Measurements from ENCODE around the gene NUDT1.

Gene NUDT1

DNA sequence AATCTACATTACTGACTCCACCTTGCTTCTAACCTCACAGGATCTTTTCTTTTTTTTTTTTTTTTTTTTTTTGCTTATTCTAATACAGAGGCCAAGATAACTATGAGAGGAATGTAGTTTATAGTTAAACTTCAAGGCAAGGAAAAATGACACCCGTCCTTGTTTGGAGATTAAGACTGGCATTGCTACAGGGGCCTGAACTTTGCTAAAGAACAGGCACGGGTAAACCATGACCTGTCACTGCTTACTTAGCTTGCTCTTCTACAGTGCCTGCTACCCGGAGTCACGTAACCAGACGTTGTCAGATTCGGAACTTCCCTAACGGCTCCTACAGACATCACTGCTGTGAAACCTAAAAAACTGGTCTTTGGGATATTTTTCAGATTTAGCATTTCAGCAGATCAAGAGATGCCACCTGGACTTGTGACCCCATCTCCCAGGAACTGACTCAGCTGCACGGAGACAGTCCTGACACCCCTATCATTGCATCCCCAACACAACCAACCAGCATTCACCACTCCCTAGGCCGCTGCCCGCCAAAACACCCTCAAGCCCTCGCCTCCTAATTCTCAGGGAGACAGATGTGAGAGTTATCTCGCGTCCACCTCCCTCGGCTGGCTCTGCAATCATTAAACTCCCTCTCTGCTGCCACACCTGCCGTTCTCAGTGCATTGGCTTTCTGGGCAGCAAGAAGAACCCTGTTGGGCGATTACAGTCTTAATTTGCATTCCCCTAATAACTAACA is 36.8 kb upstream of the NUDT1 start:
- no peak for DNase-seq

DNA sequence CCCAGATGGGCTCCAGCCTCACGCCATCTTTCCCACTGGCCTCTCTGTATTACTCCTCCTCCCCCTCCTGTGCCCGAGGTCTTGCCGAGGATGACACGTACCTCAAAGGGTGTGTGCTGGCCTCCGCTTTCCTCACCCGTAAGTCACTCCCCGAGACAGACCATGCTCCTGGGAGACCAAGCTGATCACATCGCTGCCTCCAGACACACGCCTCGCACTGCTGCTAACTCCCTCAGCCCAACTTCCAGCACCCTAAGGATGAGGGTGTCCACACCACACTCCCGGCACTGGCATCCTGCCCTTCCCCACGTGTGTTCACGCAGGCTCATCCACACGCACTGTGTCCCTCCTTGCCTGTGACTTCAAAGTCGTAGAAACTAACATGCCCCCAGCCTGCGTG is 33.3 kb upstream of the NUDT1 start:
- DNase-seq, result no peak

GRCh38 chr7:2209146-2209960 is 32.7 kb upstream of the NUDT1 start:
- DNase-seq, result peak; percentile 90

- DNase-seq, result no peak
Measured at GRCh38 chr7:2209961-2210323, 32.1 kb upstream of the NUDT1 start.

GRCh38 chr7:2210551-2211258 is 31.3 kb upstream of the NUDT1 start:
- no peak for DNase-seq

GRCh38 chr7:2211259-2211880 is 30.7 kb upstream of the NUDT1 start:
- no peak for DNase-seq

GRCh38 chr7:2211926-2212325 is 30.1 kb upstream of the NUDT1 start:
- DNase-seq, result no peak

DNA sequence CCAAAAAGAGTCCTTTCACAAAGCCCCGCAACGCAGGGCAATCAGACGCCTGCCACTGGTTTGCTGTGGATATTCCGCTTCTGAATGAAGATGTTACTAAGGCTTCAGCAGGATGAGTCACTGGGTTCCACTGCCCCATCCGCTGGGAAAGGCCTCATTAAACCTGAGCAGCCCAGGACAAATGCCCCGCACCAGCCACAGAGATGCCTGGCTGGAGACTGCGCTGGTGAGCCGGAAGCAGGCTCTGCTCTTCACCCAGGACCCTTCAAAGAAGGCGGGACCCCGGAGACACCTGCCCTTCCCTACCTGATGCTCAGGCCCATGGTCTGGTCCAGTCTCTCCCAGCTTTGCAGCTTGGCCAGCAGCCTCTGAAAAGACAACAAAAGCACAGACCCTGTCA is 29.1 kb upstream of the NUDT1 start:
- DNase-seq, result no peak

DNA sequence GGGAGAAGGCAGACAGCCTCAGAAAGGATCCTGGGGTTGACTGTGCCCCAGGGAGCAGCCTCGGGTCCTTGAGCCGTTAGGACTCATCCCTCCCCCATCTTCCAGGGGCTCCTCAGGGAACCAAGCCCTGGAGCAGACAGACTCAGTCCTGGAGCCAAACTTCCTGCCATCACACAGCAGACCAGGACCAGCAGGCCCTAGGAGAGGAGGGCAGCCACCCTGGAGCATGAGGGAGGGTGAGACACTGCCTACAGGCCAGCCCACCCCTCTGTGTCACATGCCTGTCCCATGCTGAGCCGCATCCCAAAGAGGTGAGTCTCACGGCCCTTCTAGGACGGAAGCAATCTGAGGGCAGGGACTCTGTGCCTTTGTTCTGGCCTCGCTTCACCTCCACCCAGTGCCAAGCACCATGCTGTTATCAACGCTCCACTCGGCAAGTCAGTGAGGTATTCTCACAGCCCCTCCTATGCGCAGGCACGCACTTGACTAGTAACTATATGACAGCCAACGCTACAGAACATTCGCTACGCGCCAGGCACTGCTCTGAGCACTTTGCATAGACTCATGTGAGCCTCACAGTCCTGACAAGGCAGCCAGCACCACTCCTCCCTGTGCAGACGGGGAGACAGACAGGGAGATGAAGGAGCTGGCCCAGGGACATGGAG is 28.3 kb upstream of the NUDT1 start:
- no peak for DNase-seq

DNA sequence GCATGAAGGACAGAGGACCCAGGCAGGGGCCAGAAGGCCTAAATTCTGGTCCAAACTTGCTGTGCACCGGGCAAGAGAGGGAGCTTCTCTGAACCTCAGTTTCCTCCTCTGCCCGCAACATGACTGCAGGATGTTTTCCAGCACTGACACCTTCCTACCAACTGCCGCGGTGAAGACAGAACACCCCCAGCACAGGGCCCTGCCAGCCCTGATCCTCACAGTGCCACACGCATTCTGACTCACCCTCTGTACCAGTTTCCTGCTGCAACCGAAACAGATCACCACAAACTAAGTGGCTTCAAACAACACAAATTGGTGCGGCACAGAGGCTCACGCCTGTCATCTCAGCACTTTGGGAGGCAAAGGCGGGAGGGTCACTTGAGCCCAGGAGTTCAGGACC is 27.4 kb upstream of the NUDT1 start:
- no peak for DNase-seq

- DNase-seq, result no peak
Measured at GRCh38 chr7:2215851-2216250, 26.2 kb upstream of the NUDT1 start.

DNA sequence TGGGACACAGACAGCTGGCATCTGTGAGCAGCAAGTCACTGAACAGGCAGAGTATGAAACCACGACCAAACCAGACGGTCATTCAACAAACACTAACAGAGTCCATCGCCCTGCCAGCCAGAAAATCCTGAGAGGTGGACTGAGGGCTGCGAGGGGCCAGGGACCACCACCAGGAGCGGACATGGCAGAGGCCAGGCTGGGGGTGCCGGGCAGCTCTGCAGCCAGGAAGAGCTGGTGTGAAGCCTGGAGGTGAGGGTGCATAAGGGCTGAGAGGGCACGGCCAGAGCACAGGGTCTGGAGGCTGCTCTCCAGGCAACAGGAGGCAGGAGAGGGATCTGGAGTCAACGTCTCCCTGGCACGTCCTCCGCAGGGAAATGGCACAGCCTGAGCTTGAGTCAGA is 24.8 kb upstream of the NUDT1 start:
- no peak for DNase-seq

DNA sequence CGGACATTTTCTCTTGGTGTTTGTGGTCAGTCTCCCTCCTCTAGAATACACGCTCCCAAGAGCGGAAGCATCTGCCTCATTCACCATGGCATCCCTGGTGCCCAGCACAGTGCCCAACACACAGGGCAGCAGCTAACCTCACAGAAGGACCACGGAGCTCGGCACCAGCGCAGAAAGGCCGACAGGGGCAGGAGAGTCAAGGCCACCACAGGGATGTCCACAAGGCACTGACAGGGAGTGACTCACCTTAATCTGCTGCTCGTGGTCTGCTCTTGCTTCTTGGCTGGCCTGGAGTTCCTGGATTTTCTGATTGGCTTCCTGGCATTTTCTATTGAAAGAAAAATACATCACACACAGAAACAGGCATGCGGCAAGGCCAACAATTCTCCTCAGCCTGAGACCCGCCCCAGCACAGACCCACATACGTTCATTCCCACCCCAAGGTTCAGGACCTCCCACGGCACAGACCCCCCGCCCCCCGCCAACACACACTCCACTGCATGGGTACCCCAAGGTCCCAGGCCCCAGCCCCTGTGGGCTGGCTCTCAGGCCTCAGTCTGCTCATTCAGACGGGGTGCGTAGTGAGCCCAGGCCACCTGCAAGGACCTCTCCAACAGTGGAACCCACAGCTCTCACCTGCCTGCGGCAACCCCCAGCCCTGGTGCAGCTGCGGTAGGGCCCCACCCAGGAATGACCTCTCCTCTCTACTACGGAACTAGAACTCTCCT is 24.1 kb upstream of the NUDT1 start:
- no peak for DNase-seq

- no peak for DNase-seq
Measured at GRCh38 chr7:2218444-2218785, 23.6 kb upstream of the NUDT1 start.

DNA sequence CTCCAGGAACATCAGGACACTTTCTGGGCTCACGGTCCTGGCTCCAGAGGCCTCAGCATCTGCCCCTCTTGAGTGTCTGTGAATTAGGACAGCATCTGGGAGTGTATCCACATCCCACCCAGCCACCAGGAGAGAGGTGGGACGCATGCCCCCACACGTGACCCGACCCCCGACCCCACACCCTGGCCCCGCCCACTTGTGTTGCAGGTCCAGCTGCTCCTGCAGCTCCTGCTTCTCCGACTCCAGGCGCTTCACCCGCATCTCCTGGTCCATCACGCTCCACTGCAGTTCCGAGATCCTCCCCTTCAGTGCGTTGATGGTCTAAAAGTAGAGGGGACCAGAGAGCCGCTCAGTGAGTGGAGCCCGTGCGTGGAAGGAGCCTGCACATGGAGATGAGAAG is 22.9 kb upstream of the NUDT1 start:
- no peak for DNase-seq

GRCh38 chr7:2219606-2220005 is 22.4 kb upstream of the NUDT1 start:
- DNase-seq, result no peak

GRCh38 chr7:2220030-2220429 is 22.0 kb upstream of the NUDT1 start:
- DNase-seq, result no peak

DNA sequence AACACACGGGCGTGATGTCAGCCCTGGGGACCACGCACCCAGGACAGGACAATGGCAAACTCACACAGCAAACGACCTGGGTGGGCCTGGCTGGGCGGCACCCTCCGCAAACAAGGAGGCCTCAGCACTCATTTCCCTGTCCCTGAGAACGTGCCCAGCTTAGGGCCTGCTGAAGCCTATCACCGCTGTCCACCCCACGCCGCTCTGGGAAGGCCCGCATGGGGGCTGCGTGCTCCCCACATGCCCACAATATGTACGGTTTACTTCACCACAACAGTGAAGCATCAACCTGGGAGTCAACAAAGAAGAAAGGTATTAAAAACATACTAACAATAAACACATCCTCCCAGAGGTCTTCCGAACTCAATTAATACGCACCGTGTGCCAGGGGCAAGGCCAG is 21.5 kb upstream of the NUDT1 start:
- no peak for DNase-seq

DNA sequence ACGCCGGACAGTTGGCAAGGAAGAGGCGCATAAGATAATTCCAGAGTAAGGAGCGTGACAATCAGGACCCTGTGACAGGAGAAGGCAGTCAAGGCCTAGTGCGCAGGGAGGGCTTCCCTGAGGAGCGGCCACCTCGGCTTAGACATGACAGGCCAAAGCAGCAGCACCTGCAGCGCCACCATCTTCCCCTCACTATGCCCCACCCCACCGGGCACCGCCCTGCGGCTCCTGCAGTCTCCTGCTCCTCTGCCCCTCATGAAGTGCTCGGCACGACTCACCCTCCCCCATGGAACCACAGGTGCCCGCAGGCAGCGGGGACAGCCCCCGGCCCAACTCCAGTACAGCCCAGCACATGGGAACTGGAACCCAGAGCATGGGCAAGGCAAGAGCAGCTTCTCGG is 21.1 kb upstream of the NUDT1 start:
- DNase-seq, result no peak

DNA sequence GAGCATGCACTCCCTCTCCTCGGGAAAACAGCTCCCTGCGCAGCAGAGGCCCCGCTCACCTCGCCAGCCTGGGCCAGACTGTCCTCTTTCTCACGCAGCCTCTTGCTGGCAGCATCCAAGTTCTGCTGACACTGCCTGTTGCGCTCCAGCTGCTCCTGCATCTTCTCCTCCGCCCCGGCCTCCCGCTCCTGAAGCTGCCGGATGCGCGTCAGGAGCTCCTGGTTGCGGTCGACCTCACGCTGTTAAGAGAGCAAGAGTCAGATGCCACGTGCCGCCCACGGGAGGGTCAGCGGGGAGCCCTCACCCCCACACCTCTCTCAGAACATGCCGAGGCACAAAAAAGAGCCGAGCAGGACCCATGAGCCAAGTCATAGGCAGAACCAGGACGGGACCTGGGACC is 19.5 kb upstream of the NUDT1 start:
- DNase-seq, result no peak

DNA sequence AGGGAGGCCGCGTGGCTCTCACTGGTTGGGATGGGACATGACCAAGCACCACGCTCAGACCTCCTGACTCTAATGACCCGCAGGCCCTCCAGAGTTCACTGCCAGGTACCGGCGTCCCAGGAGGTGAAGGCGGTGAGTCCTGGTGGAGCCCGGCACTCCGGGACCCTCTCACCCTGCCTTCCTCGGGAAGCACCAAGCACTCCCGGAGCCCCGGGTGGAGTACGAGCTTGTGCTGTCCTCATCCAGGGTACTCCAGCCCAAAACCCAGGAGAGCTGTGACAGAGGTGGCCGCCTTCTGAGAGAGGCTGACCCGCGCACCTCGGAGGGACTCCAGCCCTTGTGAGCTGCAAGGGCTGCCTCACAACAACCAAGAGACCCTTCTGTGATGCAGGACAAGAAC is 18.7 kb upstream of the NUDT1 start:
- no peak for DNase-seq

- DNase-seq, result no peak
Measured at GRCh38 chr7:2224491-2224928, 17.5 kb upstream of the NUDT1 start.

All from retina (tissue), 1 donor.